GM04503 (cell line): ENCODE data around the gene OR2D3.
"Not testable (repeated sequence)": the region's sequence is repeated elsewhere in the genome, so short reads cannot be mapped to it uniquely, and the experiment has no call there.

ENCODE experiments used
- DNase-seq: peaks from one replicate; pipeline ENCODE4 v3.0.0-alpha.2; 2012; ENCODE audit warnings: low read depth

Gene OR2D3

DNA sequence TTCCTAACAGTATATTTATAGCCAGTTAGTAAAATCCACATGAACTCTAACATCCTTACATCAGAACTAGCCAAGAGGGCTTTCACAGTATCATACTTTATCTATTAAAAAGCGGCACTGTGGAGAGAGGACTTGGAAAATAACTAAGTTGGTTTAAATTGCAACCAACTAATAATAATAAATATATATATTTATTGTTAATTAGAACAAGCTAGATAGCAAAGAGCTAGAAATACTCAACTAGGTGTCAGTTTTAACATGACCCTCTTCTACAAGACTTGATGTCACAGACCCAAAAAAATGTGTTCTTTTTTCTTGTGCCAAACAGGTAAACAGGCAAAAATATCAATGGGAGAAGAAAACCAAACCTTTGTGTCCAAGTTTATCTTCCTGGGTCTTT is at the start of gene OR2D3:
Gene OR2D3 (plus strand): TSS at position 301 of the 400 bp plus-strand sequence. CDS start 0 bp downstream, at position 301.
- no peak for DNase-seq

DNA sequence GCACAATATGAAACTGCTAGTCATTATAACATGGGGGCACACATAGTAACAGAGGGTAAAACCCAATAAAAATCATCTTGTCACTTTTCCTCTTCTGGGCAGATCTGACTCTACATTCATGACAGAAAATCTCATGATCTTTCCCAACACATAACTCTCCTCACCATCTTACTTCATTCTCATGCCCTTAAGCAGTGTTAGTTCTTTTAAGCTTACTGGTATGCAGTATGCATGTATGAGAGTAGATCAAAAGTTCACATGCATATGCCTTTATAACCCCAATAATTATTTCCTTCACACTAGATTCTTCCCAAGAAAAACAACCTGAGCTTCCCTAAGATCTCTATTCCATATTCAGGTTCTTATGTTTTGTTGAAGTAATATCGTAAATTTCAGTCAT is 49.5 kb upstream of the OR2D3 start:
- DNase-seq: no peak

GRCh38 chr11:6875761-6876160 is 45.0 kb upstream of the OR2D3 start:
- no peak for DNase-seq

- no peak for DNase-seq
Observed at GRCh38 chr11:6876325-6876724, 44.5 kb upstream of the OR2D3 start, which contains the start of gene OR10A4. OR10A4 (plus strand) TSS chr11:6876625; CDS start chr11:6876648, 23 bp downstream.

- DNase-seq: no peak
Observed at GRCh38 chr11:6876914-6877313, 43.9 kb upstream of the OR2D3 start.

- no peak for DNase-seq
Observed at GRCh38 chr11:6882751-6883150, 38.1 kb upstream of the OR2D3 start.

DNA sequence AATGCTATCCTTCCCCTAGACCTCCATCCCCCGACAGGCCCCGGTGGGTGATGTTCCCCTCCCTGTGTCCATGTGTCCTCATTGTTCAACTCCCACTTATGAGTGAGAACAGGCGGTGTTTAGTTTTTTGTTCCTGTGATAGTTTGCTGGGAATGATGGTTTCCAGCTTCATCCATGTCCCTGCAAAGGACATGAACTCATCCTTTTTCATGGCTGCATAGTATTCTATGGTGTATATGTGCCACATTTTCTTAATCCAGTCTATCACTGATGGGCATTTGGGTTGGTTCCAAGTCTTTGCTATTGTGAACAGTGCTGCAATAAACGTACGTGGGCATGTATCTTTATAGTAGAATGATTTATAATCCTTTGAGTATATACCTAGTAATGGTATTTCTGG is 33.1 kb upstream of the OR2D3 start:
- DNase-seq: not testable (repeated sequence)

GRCh38 chr11:6888830-6889229 is 32.0 kb upstream of the OR2D3 start:
- DNase-seq: no peak

- DNase-seq: no peak
Observed at GRCh38 chr11:6889835-6890234, 31.0 kb upstream of the OR2D3 start.

DNA sequence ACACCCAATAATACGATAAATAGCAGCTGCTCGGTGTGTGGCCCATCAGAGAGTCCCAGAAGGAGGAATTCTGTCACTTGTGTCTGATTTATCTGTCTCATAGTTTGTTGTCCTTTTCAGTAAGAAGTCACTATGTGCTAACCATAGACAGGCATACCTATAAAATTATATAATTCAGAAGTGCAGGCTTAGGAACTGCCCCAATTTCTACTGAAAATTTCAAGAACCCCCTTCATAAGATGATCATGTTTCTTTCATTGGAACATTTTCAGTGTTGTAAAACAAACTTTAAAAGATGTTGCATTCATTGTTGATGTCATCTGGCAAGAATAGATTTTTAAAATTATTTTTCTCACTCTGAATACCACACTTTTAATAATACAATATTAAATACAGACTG is 28.4 kb upstream of the OR2D3 start, which contains the start of gene OR2D2:
Gene OR2D2 (minus strand): TSS at position 101 of the 400 bp plus-strand sequence. CDS start 0 bp downstream, at position 101.
- no peak for DNase-seq

- DNase-seq: no peak
Observed at GRCh38 chr11:6894097-6894496, 26.7 kb upstream of the OR2D3 start.

- no peak for DNase-seq
Observed at GRCh38 chr11:6895010-6895409, 25.8 kb upstream of the OR2D3 start.

DNA sequence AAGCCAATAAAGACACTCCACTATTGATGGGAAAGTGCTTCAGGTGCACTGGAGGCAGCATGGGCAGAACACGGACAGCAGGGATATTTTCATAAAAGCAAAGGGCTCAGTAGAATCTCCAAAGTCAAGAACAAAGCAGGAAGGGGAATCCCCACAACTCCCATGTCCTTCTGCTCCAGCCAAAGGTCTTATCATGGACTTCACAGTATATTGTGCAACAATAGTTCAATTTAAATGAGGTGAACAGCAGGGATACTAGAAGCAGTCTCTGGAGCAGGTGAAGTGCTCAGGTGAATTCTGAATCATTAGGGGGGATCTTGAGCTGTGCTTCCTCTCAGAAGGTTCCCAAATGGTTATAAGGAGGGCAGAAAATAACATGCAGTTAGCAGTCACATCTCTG is 21.9 kb upstream of the OR2D3 start:
- no peak for DNase-seq

GRCh38 chr11:6900327-6900999 is 20.3 kb upstream of the OR2D3 start:
- no peak for DNase-seq

GRCh38 chr11:6904804-6905203 is 16.0 kb upstream of the OR2D3 start:
- not testable (repeated sequence) for DNase-seq

- DNase-seq: no peak
Observed at GRCh38 chr11:6911378-6911777, 9.4 kb upstream of the OR2D3 start.

GRCh38 chr11:6911948-6912347 is 8.9 kb upstream of the OR2D3 start:
- no peak for DNase-seq

DNA sequence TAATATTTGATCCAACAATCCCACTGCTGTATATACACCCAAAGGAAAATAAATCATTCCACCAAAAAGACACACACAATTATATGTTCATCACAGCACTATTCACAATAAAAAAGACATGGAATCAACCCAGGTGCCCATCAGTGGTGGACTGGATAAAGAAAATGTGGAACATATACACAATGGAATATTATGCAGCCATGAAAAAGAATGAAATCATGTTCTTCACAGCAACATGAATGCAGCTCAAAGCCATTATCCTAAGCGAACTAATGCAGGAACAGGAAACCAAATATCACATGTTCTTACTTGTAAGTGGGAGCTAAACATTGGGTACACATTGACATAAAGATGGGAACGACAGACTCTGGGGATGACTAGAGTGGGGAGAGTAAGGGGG is 1.1 kb upstream of the OR2D3 start:
- DNase-seq: no peak

DNA sequence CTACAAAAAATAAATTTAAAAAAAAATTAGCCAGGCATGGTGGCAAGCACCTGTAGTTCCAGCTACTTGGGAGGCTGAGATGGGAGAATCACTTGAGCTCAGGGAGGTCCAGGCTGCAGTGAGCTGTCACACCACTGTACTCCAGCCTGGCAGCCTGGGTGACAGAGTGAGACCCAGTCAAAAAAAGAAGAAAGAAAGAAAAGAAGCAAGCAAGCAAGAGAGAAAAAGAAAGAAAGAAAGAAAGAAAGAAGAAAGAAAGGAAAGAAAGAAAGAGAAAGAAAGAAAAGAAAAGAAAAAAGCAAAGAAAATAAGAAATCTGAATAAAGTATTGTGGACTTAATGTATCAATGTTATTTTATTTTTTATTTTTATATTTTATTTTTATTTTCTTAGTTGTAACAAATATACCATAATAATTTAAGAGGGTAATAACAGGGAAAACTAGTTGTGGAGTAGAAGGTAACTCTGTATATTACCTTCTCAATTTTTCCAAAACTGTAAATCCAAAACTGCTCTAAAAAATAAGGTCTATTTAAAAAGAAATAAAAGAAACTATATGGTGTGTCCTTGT is 4.3 kb downstream of the OR2D3 start:
- DNase-seq: no peak

DNA sequence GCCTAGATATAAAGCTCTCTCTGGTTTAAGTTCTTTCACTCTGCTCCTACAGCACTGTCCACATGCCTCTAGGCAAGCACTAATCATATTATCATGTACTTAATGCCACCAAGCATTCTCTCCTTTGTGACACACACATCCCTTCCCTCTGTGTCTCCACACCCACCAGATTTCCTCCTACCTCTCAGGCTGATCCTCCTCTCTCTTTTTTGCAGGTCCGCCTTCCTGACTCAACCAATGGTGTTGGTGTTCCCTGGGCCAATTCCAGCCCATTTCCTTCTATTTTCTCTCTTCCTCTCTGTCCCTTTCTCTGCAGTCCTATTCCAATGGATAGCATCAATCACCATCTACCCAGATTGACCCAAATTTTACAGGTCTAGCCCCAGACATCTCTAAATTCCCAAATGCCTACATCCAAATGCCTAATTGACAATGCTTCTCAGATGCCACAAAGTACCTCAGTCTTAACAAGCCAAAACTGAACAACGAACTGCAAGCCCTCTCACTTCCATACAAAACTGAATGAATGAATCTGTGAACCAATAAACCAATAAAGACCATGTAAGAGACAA is 4.9 kb downstream of the OR2D3 start:
- no peak for DNase-seq

DNA sequence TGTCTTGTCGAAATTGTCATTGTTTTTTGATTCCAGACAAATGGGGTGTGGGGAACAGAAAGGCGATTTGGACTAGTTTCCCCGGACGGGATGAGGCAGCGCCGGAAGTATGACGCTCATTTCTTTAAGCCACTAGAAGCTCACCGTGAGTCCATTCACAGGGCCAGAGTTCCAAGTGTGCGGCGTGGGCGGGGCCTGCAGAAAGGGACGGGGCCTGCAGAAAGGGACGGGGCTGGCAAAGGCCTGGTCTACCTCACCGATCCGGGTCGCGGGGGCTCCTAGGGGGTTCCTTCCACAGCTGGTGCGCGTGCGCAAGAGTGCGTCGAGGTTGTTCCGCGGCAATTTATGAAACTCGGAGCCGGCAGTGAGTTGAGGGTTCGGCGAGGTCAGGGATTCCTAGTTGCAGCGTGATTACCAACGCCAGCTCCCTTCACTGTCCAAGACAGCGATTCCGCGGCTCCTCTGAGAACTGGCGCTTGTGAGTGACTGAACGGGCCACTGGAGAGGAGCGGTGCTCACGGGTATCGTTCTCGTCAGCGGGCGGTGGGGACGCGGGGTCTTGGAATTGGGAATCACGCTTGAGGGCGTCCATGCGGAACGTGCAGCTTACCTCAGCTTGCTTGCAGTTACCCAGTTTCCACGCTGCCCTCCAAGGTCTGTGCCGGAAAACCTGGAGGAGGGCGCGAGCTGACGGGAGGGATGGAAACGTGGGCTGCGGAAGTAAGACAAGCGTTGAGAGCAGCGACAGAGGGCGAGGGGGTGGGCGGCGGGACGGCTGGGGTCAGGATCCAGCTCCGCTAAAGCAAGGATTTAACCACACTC is 5.6 kb downstream of the OR2D3 start, which contains the start of gene ZNF215:
Gene ZNF215 (plus strand): TSS at position 219 of the 822 bp plus-strand sequence. CDS start 5,847 bp downstream, outside the sequence.
- peak; percentile 30 for DNase-seq

DNA sequence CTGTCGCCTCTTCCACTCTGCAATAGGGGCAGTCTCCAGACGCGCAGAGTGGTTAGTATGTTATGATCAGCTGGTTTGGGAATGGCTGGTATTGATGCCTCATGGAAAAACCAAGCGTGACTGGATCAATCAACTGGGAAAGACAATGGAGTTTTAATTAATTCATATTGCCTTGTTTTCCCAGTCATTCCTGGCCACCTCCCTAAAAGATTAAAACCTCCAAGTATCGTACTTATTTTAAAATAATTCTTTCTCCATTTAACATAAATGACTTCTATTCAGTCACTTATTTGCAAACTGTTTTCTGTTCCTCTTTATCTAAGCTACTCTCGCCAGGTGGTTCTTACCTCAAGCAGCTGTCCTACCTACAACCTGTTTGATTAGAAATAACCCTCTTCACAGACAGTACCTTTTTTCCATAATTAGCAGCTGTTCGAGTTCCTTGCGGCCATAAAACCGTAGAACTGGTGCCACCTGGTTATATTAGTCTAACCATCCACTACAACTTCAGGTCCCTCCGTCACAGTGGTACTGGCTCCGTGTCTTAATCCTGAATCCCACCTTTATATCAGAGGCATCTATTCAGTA is 6.3 kb downstream of the OR2D3 start:
- no peak for DNase-seq
